Fibroblast of lung (primary cell): Measurements from ENCODE around the gene AGBL1. TPM values are rescaled to one million over a fixed set of nuclear protein-coding genes. Genes with fewer than 3 reads are reported as not detected.

Source experiments
- DNase-seq, 2 donors: peaks; one replicate each; pipeline versions ENCODE4 v3.0.0 to v3.0.0-alpha.2; 2010; ENCODE audit warnings: low read depth in 2 of 2
- H2AFZ ChIP-seq: 2 replicates; pipeline ENCODE4 v1.5.1; 2012; ENCODE audit warnings: low read length, control low read depth, inconsistent platforms
- H3K27ac ChIP-seq: 2 replicates; pipeline ENCODE4 v1.5.1; 2011; ENCODE audit warnings: low read length, control low read depth; ENCODE audit not compliant: insufficient read depth
- H3K27me3 ChIP-seq: 2 replicates; pipeline ENCODE4 v1.5.1; 2011; ENCODE audit warnings: mild to moderate bottlenecking, low read length; ENCODE audit not compliant: control insufficient read depth, insufficient read depth
- H3K36me3 ChIP-seq: 2 replicates; pipeline ENCODE4 v1.5.1; 2011; ENCODE audit warnings: low read length; ENCODE audit not compliant: control insufficient read depth, insufficient read depth
- H3K4me1 ChIP-seq: 2 replicates; pipeline ENCODE4 v1.5.1; 2011; ENCODE audit warnings: low read length; ENCODE audit not compliant: control insufficient read depth, insufficient read depth; ENCODE audit errors: extremely low read depth
- H3K4me2 ChIP-seq: 2 replicates; pipeline ENCODE4 v1.5.1; 2011; ENCODE audit warnings: low read length, control low read depth; ENCODE audit not compliant: insufficient read depth; ENCODE audit errors: extremely low read depth
- H3K4me3 ChIP-seq, 4 experiments: fragments of 200-600 bp in 1 of 4; sonication (generic) in 1 of 4; replicated peaks in 1 of 4; 2 replicates each; pipeline ENCODE4 v1.5.1; 2011 to 2016; ENCODE audit warnings: low read length in 4 of 4, low read depth in 3 of 4, mild to moderate bottlenecking in 3 of 4, control low read depth in 2 of 4, inconsistent platforms in 1 of 4, mixed read lengths in 1 of 4; ENCODE audit not compliant: insufficient read depth in 1 of 4; ENCODE audit errors: control extremely low read depth in 1 of 4
- H3K79me2 ChIP-seq: 2 replicates; pipeline ENCODE4 v1.5.1; 2012; ENCODE audit warnings: mild to moderate bottlenecking, low read length, inconsistent platforms; ENCODE audit not compliant: control insufficient read depth, insufficient read depth
- H3K9ac ChIP-seq: 2 replicates; pipeline ENCODE4 v1.5.1; 2011; ENCODE audit warnings: mild to moderate bottlenecking, low read length, control low read depth; ENCODE audit not compliant: insufficient read depth
- H3K9me3 ChIP-seq: 2 replicates; pipeline ENCODE4 v1.5.1; 2012; ENCODE audit warnings: low read depth, low read length; ENCODE audit not compliant: control insufficient read depth, insufficient read depth
- H4K20me1 ChIP-seq: 2 replicates; pipeline ENCODE4 v1.5.1; 2011; ENCODE audit warnings: low read length; ENCODE audit not compliant: control insufficient read depth, insufficient read depth; ENCODE audit errors: extremely low read depth
- CTCF ChIP-seq, 2 donors: IDR thresholded peaks in 1 of 2; conservative IDR thresholded peaks in 1 of 2; 1 replicate in 1 of 2; 2 replicates in 1 of 2; pipeline ENCODE4 v1.5.1; 2011 to 2012; ENCODE audit warnings: low read length in 2 of 2, control low read depth in 1 of 2, inconsistent platforms in 1 of 2, low read depth in 1 of 2, mild to moderate bottlenecking in 1 of 2
- EZH2 ChIP-seq: IDR thresholded peaks from 2 replicates; pipeline ENCODE4 v1.5.1; 2012; ENCODE audit warnings: low read length, control low read depth, mild to moderate bottlenecking; ENCODE audit errors: missing control alignments
- polyA plus RNA-seq, 2 donors: library from polyadenylated mRNA; depleted of rRNA in 1 of 2; stranded (reverse) in 1 of 2; unstranded in 1 of 2; fragments of >200 nt; gene quantifications; 2 replicates each; pipeline ENCODE4 v1.2.1, GENCODE V29; 2011 to 2012; ENCODE audit warnings: missing spikeins in 1 of 2
- total RNA-seq: library from RNA; depleted of rRNA; stranded (reverse); fragments of >200 nt; gene quantifications from 2 replicates; pipeline ENCODE4 v1.2.1, GENCODE V29; 2014

AGBL1 gene
- total and polyA plus RNA-seq, 2 donors (not counting 1 experiment from before 2014, with no cell fraction given): not detected

DNA sequence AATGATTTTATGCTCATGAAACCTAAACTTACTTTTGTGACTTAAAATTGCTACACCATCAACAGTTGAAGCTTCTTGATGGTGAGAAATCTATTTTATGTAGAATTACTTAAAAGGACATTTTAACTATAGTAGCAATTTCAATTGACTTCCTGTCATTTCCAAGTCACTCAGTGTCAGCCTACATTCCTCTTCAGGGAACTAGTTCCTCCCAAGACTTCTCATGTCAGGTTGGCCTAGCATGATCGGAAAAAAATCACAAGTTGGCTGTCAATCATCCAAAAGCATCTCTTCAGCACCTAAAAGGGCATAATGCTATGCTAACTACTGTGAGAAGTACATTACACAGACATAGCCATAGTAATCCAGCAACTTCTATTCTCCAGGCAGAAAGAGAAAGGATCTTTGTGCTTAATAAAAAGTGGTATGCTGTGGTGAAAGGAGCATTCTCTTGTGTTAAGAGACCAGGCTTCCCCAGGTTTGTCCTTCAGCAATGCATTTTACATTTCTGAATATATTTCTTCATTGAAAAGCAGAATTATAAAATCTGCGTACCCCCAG lies 893.7 kb downstream of the AGBL1 start:
- no peaks in the 10 kb centered on the region for H3K4me1 ChIP-seq
- H3K36me3 ChIP-seq: no peaks in the 10 kb centered on the region
- TF ChIP-seq EZH2 (no peak), CTCF (conservative IDR thresholded peaks at IDR 0.05 in 1 of 2, IDR thresholded peaks at IDR 0.05 in 1 of 2; ENCODE audit: low read depth in 1 of 2, low read length in 2 of 2) (no peak)
- H3K9ac ChIP-seq: no peak overlapping the region
- H3K27me3 ChIP-seq: no peaks in the 10 kb centered on the region
- H3K27ac ChIP-seq: no peak overlapping the region
- no peaks in the 10 kb centered on the region for H4K20me1 ChIP-seq
- no peak overlapping the region for H2AFZ ChIP-seq
- no peak overlapping the region for H3K4me2 ChIP-seq
- no peak overlapping the region for H3K4me3 ChIP-seq
- no peak for DNase-seq
- H3K9me3 ChIP-seq: no peaks in the 10 kb centered on the region
- H3K79me2 ChIP-seq: no peaks in the 10 kb centered on the region

DNA sequence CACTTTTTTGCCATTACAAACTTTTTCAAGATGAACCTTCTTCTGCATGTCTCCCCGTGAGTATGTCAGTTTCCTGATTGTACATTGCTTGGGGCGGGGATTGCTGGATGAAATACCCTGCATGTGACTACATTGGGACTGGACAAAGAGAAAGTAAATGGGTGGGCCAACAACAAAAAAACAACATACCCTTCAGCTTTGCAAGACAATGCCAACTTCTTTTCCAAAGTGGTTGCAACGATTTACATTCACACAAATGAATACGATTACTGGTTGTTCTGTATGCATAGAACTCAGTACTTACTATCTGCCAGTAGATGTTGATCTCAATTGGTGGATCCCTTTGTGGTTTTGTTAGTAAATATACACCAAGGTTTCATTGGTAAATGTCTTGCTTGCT lies 908.4 kb downstream of the AGBL1 start:
- no peak overlapping the region for H3K27ac ChIP-seq
- TF ChIP-seq CTCF (conservative IDR thresholded peaks at IDR 0.05 in 1 of 2, IDR thresholded peaks at IDR 0.05 in 1 of 2; ENCODE audit: low read depth in 1 of 2, low read length in 2 of 2) (no peak), EZH2 (no peak)
- no peak overlapping the region for H3K4me3 ChIP-seq
- no peak overlapping the region for H3K4me2 ChIP-seq
- H3K9ac ChIP-seq: no peak overlapping the region
- no peaks in the 10 kb centered on the region for H3K36me3 ChIP-seq
- H3K27me3 ChIP-seq: no peaks in the 10 kb centered on the region
- no peaks in the 10 kb centered on the region for H3K9me3 ChIP-seq
- H3K79me2 ChIP-seq: no peaks in the 10 kb centered on the region
- H3K4me1 ChIP-seq: no peaks in the 10 kb centered on the region
- no peaks in the 10 kb centered on the region for H4K20me1 ChIP-seq
- H2AFZ ChIP-seq: no peak overlapping the region
- no peak for DNase-seq

GRCh38 chr15:87021751-87022150 lies 942.1 kb downstream of the AGBL1 start:
- no peak overlapping the region for H3K9ac ChIP-seq
- no peak overlapping the region for H3K4me2 ChIP-seq
- H4K20me1 ChIP-seq: no peaks in the 10 kb centered on the region
- H3K79me2 ChIP-seq: no peaks in the 10 kb centered on the region
- DNase-seq: peak in 1 of 2 donors; percentile 33
- no peaks in the 10 kb centered on the region for H3K27me3 ChIP-seq
- H2AFZ ChIP-seq: no peak overlapping the region
- no peaks in the 10 kb centered on the region for H3K36me3 ChIP-seq
- no peaks in the 10 kb centered on the region for H3K4me1 ChIP-seq
- no peak overlapping the region for H3K27ac ChIP-seq
- no peak for TF ChIP-seq CTCF (conservative IDR thresholded peaks at IDR 0.05 in 1 of 2, IDR thresholded peaks at IDR 0.05 in 1 of 2; ENCODE audit: low read depth in 1 of 2, low read length in 2 of 2)
- no peak for TF ChIP-seq EZH2
- H3K4me3 ChIP-seq: no peak overlapping the region
- no peaks in the 10 kb centered on the region for H3K9me3 ChIP-seq
